ENCODE measurements around the gene DDX5.

GRCh38 chr17:64457156-64457555 lies 48.9 kb downstream of the DDX5 start:
- TF ChIP-seq, protein P1, sequence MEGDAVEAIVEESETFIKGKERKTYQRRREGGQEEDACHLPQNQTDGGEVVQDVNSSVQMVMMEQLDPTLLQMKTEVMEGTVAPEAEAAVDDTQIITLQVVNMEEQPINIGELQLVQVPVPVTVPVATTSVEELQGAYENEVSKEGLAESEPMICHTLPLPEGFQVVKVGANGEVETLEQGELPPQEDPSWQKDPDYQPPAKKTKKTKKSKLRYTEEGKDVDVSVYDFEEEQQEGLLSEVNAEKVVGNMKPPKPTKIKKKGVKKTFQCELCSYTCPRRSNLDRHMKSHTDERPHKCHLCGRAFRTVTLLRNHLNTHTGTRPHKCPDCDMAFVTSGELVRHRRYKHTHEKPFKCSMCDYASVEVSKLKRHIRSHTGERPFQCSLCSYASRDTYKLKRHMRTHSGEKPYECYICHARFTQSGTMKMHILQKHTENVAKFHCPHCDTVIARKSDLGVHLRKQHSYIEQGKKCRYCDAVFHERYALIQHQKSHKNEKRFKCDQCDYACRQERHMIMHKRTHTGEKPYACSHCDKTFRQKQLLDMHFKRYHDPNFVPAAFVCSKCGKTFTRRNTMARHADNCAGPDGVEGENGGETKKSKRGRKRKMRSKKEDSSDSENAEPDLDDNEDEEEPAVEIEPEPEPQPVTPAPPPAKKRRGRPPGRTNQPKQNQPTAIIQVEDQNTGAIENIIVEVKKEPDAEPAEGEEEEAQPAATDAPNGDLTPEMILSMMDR (IDR thresholded peaks at IDR 0.05): no peak
- TF ChIP-seq POLR2A (IDR thresholded peaks at IDR 0.05): no peak

Data from ovary (tissue), 3 donors.